ENCODE data around the gene BBS2. TPM values are rescaled to one million over a fixed set of nuclear protein-coding genes. Genes with fewer than 3 reads are reported as not detected.
A peak's percentile ranks its signal among the peaks of the same experiment; 100 is the strongest.

BBS2 gene
- total RNA-seq, 1 donor from 2014 or later = 48.6 TPM

GRCh38 chr16:56558024-56558747 lies 38.4 kb upstream of the BBS2 start:
- Mint-ChIP-seq H3K36me3 (ENCODE audit: low read depth) (no peaks in the 10 kb centered on the region), H3K4me3 (no peak overlapping the region), H3K27me3 (ENCODE audit: low read depth) (no peaks in the 10 kb centered on the region), H3K27ac (ENCODE audit: unreplicated experiment) (peak overlapping the region; percentile 83), H3K4me1 (peaks cover 9% of the 10 kb centered on the region), H3K9me3 (no peaks in the 10 kb centered on the region)
- DNase-seq (ENCODE audit: low read depth, low spot score) = no peak
- no peak for TF ChIP-seq CTCF (conservative IDR thresholded peaks at IDR 0.05)

- peaks cover 24% of the 10 kb centered on the region for H3K4me1 Mint-ChIP-seq
- TF ChIP-seq CTCF (conservative IDR thresholded peaks at IDR 0.05) = no peak
- no peak for DNase-seq (ENCODE audit: low read depth, low spot score)
- no peak overlapping the region for H3K27ac Mint-ChIP-seq (ENCODE audit: unreplicated experiment)
- H3K9me3 Mint-ChIP-seq = no peaks in the 10 kb centered on the region
- H3K36me3 Mint-ChIP-seq (ENCODE audit: low read depth) = no peaks in the 10 kb centered on the region
- H3K27me3 Mint-ChIP-seq (ENCODE audit: low read depth) = no peaks in the 10 kb centered on the region
- H3K4me3 Mint-ChIP-seq = no peak overlapping the region
Measured at GRCh38 chr16:56554441-56554840, 34.6 kb upstream of the BBS2 start.

GRCh38 chr16:56551796-56552738 lies 32.2 kb upstream of the BBS2 start:
- Mint-ChIP-seq H3K4me3 (peak overlapping the region; percentile 62), H3K4me1 (peaks cover 45% of the 10 kb centered on the region), H3K36me3 (ENCODE audit: low read depth) (no peaks in the 10 kb centered on the region), H3K9me3 (no peaks in the 10 kb centered on the region), H3K27me3 (ENCODE audit: low read depth) (no peaks in the 10 kb centered on the region), H3K27ac (ENCODE audit: unreplicated experiment) (peak overlapping the region; percentile 97)
- no peak for TF ChIP-seq CTCF (conservative IDR thresholded peaks at IDR 0.05)
- DNase-seq (ENCODE audit: low read depth, low spot score) = no peak

- Mint-ChIP-seq H3K36me3 (ENCODE audit: low read depth) (no peaks in the 10 kb centered on the region), H3K27me3 (ENCODE audit: low read depth) (no peaks in the 10 kb centered on the region), H3K4me1 (peaks cover 61% of the 10 kb centered on the region), H3K27ac (ENCODE audit: unreplicated experiment) (no peak overlapping the region), H3K9me3 (no peaks in the 10 kb centered on the region), H3K4me3 (no peak overlapping the region)
- no peak for TF ChIP-seq CTCF (conservative IDR thresholded peaks at IDR 0.05)
- DNase-seq (ENCODE audit: low read depth, low spot score) = no peak
Measured at GRCh38 chr16:56549744-56550385, 30.0 kb upstream of the BBS2 start.

- Mint-ChIP-seq H3K27me3 (ENCODE audit: low read depth) (no peaks in the 10 kb centered on the region), H3K27ac (ENCODE audit: unreplicated experiment) (peak overlapping the region; percentile 63), H3K4me1 (peaks cover 61% of the 10 kb centered on the region), H3K36me3 (ENCODE audit: low read depth) (no peaks in the 10 kb centered on the region), H3K4me3 (peak overlapping the region; percentile 14), H3K9me3 (no peaks in the 10 kb centered on the region)
- no peak for DNase-seq (ENCODE audit: low read depth, low spot score)
- TF ChIP-seq CTCF (conservative IDR thresholded peaks at IDR 0.05) = no peak
Measured at GRCh38 chr16:56549161-56549560, 29.3 kb upstream of the BBS2 start.

All from neural crest cell (in vitro differentiated cells).